Lower leg skin (tissue), 4 donors: ENCODE data around the gene IFRD2. TPM values are rescaled to one million over a fixed set of nuclear protein-coding genes. Genes with fewer than 3 reads are reported as not detected.
"Not testable (repeated sequence)": the region's sequence is repeated elsewhere in the genome, so short reads cannot be mapped to it uniquely, and the experiment has no call there.

Source experiments
- DNase-seq, 2 donors: peaks; one replicate each; pipeline ENCODE4 v3.0.0-alpha.2; 2019; ENCODE audit warnings: low spot score in 2 of 2
- H3K4me3 ChIP-seq: fragments of 200-600 bp; sonication (generic); 2 replicates; pipeline ENCODE4 v1.5.1; 2017; ENCODE audit warnings: mild to moderate bottlenecking, low read depth; ENCODE audit not compliant: poor library complexity, severe bottlenecking
- CTCF ChIP-seq, 3 donors: fragments of 450-650 bp; IDR thresholded peaks; one replicate each; pipeline ENCODE4 v1.5.1; 2016; ENCODE audit warnings: antibody characterized with exemption in 3 of 3, mild to moderate bottlenecking in 3 of 3, moderate library complexity in 2 of 3
- POLR2A ChIP-seq, 2 donors: fragments of 450-650 bp; IDR thresholded peaks; one replicate each; pipeline ENCODE4 v1.6.1; 2016 to 2017; ENCODE audit warnings: antibody characterized with exemption in 2 of 2, mild to moderate bottlenecking in 1 of 2, moderate library complexity in 1 of 2
- WGBS, 2 donors: methylation state at CpG; one replicate each; pipeline ENCODE4 v1.1.5; 2018; 5-methylcytosine and 5-hydroxymethylcytosine counted together
- intact Hi-C: fragments of 100-400 bp; cut with DNase I; formaldehyde crosslinking; loops from one replicate; pipeline ENCODE4 v1.15.0; 2023; ENCODE audit warnings: low total_unique reads
- total RNA-seq, 4 donors: library from RNA; depleted of rRNA; stranded (reverse); fragments of >200 nt; gene quantifications; one replicate each; pipeline ENCODE4 v1.1.0, GENCODE V29; 2016

The IFRD2 gene
- total RNA-seq, 4 donors from 2014 or later, result 32.9 to 69.0 (median 39.8) TPM

GRCh38 chr3:50314816-50315215, 22.6 kb upstream of the IFRD2 start:
- WGBS, 2 donors, result 93 to 95% methylated on average over 4 of the region's 4 CpGs
- no peak for TF ChIP-seq CTCF (IDR thresholded peaks at IDR 0.05)
- intact Hi-C loops, result no loop called here
- no peak for DNase-seq
- H3K4me3 ChIP-seq, result no peak overlapping the region

GRCh38 chr3:50314342-50314741, 22.1 kb upstream of the IFRD2 start:
- DNase-seq, result no peak
- no peak overlapping the region for H3K4me3 ChIP-seq
- WGBS, 2 donors, result 58% methylated on average over 3 of the region's 3 CpGs
- TF ChIP-seq POLR2A (IDR thresholded peaks at IDR 0.05) (no peak), CTCF (IDR thresholded peaks at IDR 0.05) (no peak)
- intact Hi-C loops, result no loop called here

GRCh38 chr3:50312041-50312440, 19.8 kb upstream of the IFRD2 start:
- WGBS, 2 donors, result 66 to 82% methylated on average over 7 to 13 of the region's 32 CpGs
- DNase-seq, intact Hi-C loops: not testable (repeated sequence)
- peak overlapping the region; percentile 3 for H3K4me3 ChIP-seq

- intact Hi-C loops, result no loop called here
- no peak overlapping the region for H3K4me3 ChIP-seq
- no peak for DNase-seq
- TF ChIP-seq POLR2A (IDR thresholded peaks at IDR 0.05) (no peak), CTCF (IDR thresholded peaks at IDR 0.05) (no peak)
These were observed 12.4 kb upstream of the IFRD2 start for GRCh38 chr3:50304601-50305000.

GRCh38 chr3:50303013-50303815, 11.0 kb upstream of the IFRD2 start, which contains the start of gene HYAL1:
HYAL1 (minus strand) TSS chr3:50303574; CDS start chr3:50302956, 618 bp downstream.
- WGBS, 2 donors, result 57 to 72% methylated on average over 11 to 13 of the region's 14 CpGs
- H3K4me3 ChIP-seq, result no peak within 1 kb of the TSS
- no peak for TF ChIP-seq CTCF (IDR thresholded peaks at IDR 0.05)
- TF ChIP-seq POLR2A (IDR thresholded peaks at IDR 0.05), result no peak
- intact Hi-C loops, result no loop called here
- DNase-seq, result peak; percentile 54 to 91

GRCh38 chr3:50302095-50303012, 10.1 kb upstream of the IFRD2 start:
- intact Hi-C loops, result no loop called here
- H3K4me3 ChIP-seq, result no peak overlapping the region
- DNase-seq, result peak; percentile 19 to 87
- TF ChIP-seq POLR2A (IDR thresholded peaks at IDR 0.05) (no peak), CTCF (IDR thresholded peaks at IDR 0.05) (no peak)
- WGBS, 2 donors, result 88 to 89% methylated on average over 20 to 24 of the region's 32 CpGs
